GM18499 (cell line): ENCODE results near the gene MAPK1.
"Not testable (repeated sequence)": the region's sequence is repeated elsewhere in the genome, so short reads cannot be mapped to it uniquely, and the experiment has no call there.

Source experiments
- ATAC-seq: cut with Tn5 transposase; IDR thresholded peaks from one replicate; pipeline ENCODE4 v1.9.1; 2021; ENCODE audit warnings: moderate number of reproducible peaks; ENCODE audit not compliant: insufficient read depth, unreplicated experiment

MAPK1 gene

DNA sequence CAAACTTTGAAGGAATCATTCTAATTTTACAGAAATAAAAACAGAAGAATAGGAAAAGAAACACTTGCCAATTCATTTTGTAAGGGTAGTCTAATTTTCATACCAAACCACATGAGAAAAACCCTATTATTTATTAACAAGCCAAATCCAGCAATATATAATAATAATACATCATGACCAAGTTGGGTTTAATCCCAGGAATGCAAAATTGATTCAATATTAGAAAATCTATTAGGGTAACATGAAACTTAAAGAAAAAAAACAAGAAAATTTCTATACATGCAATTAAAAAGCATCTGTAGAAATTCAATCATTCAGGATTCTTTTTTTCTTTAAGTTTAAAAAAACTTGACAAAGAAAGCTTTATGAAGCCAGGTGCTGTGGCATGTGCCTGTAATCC is 16.8 kb downstream of the MAPK1 start:
- no peak for ATAC-seq

DNA sequence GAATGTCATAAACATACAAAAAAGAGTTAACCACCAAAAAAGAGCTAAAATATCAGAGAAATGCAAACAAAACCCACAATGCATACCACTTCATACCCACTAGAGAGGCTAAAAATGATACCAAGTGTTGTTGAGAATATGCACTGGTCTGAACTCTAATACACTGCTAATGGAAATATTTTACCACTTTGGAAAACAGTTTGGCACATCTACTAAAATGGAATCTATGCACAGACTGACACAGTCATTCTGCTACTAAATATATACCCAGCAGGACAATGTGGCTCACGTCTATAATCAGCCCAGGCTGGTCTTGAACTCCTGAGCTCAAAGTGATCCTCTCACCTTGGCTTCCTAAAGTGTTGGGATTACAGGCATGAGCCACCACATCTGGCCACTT is 18.0 kb downstream of the MAPK1 start:
- no peak for ATAC-seq

DNA sequence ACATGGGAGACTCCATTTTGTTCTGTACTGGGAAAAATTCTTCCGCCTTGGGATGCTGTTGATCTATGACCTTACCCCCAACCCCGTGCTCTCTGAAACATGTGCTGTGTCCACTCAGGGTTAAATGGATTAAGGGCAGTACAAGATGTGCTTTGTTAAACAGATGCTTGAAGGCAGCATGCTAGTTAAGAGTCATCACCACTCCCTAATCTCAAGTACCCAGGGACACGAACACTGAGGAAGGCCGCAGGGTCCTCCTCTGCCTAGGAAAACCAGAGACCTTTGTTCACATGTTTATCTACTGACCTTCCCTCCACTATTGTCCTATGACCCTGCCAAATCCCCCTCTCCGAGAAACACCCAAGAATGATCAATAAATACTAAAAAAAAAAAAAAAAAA is 19.4 kb downstream of the MAPK1 start:
- not testable (repeated sequence) for ATAC-seq

DNA sequence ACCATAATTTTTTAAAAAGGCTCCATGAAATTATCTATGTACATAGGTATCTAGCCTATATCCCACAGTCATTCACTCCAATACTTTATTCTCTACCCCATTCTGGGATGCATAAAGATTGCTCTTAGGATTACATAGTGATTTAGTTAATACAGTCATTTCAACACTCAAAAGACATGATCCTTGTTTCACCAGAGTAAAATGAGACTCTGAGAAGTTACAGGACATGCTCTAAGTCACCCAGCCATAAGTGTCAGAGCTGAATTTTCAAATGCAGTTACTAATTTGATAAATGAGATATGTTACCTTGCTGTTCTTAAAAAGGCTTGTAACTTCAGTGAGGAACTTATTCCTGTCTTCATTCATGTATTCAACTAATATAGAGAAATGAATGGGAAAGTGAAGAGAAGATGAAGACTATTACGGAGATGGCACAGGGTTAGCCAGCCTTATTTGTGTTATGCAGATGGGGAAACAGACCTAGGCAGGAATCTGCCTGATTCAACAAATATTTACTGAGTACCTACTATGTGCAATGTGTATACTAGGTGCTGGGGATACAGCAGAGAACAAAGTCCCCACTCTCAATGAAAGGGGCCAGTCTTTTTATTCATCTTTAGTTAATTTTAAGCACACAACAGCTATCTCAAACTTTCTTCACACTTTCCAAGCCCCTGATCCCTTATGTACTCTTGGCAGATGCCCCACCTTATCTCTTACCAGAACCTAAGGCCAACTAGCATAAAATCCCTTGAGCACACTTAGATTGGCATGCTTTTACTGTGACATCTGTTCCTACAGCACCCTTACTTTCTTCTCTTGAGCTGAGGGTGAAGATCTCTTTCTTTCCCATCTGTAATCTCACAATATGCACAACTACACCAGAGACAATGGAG is 21.6 kb downstream of the MAPK1 start:
- no peak for ATAC-seq

DNA sequence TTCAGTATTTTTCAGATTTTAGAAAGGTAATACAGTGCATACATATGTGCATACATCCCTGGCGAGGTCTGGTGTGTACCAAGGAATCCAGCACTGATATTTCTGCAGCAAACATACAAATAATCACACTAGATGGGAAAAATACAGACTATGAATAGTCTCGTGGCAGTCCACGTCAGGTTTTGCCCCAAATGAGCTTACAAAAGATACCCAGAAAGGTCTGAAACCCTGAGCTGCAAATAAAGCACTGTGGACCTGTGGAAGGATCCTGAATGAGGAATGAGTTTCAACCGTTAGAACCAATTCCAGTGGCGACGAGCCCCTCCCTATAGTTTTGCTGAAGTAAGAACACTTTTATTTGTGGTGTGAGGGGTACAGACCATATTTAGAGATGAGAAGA is 24.5 kb downstream of the MAPK1 start:
- no peak for ATAC-seq

DNA sequence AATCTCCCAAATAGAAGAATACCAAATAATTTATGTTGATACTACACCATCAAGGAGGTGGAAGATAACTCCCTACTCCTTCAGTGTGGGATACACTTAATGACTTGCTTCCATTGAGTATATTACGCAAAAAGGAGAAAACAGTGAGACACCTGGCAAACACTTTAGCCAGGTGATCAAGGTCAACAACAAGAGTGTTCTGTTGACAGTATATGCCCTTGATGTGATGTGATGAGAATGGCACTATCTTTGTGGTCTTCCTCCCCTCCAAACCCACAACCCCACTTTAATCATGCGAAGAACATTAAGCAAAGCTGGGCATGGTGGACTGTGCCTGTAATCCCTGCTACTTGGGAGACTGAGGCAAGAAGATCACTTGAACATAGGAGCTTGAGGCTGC is 26.0 kb downstream of the MAPK1 start:
- no peak for ATAC-seq

DNA sequence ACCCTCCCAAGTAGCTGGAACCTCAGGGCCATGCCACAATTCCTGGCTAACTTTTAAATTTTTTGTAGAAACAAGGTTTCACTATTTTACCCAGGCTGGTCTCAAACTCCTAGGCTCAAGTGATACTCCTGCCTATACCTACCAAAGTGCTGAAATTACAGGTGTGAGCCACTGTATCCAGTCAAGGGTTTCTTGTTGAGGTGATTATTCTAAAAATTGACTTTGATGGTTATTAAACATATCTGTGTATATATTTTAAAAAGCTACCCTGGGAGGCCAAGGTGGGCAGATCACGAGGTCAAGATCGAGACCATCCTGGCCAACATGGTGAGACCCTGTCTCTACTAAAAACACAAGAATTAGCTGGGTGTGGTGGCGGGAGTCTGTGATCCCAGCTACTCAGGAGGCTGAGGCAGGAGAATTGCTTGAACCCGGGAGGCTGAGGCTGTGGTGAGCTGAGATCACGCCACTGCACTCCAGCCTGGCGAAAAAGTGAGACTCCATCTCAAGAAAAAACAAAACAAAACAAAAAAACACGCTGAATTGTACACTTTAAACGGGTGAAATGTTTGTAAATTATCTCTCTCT is 27.1 kb downstream of the MAPK1 start:
- ATAC-seq = no peak

DNA sequence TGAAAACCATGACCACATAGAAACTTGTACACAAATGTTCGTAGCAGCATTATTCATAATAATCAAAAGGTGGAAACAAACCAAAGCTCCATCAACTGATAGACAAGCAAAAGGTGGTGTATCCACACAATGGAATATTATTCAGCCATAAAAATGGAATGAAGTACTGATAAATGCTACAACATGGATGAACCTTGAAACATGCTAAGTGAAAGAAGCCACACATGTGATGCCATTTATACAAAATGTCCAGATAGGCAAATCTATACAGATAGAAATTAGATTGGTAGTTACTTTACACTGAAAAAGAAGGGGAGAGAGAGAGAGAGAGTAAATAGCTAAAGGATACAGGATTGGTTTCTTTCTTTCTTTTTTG is 27.7 kb downstream of the MAPK1 start:
- no peak for ATAC-seq

DNA sequence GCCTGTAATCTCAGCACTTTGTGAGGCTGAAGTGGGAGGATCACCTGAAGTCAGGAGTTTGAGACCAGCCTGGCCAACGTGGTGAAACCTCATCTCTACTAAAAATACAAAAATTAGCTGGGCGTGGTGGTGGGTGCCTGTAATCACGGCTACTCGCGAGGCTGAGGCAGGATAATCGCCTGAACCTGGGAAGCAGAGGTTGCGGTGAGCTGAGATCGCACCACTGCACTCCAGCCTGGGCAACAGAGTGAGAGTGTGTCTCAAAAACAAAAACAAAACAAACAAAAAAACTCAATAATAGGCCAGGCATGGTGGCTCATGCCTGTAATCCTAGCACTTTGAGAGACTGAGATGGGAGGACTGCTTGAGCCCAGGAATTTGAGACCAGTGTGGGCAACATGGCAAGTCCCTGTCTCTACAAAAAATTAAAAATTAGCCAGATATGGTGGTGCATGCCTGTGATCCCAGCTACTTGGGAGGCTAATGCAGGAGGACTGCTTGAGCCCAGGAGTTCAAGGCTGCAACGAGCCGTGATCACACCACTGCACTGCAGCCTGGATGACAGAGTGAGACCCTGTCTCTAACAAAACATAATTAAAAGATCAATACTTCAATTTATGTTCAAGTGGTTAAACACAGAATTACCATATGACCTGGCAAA is 28.2 kb downstream of the MAPK1 start:
- not testable (repeated sequence) for ATAC-seq

DNA sequence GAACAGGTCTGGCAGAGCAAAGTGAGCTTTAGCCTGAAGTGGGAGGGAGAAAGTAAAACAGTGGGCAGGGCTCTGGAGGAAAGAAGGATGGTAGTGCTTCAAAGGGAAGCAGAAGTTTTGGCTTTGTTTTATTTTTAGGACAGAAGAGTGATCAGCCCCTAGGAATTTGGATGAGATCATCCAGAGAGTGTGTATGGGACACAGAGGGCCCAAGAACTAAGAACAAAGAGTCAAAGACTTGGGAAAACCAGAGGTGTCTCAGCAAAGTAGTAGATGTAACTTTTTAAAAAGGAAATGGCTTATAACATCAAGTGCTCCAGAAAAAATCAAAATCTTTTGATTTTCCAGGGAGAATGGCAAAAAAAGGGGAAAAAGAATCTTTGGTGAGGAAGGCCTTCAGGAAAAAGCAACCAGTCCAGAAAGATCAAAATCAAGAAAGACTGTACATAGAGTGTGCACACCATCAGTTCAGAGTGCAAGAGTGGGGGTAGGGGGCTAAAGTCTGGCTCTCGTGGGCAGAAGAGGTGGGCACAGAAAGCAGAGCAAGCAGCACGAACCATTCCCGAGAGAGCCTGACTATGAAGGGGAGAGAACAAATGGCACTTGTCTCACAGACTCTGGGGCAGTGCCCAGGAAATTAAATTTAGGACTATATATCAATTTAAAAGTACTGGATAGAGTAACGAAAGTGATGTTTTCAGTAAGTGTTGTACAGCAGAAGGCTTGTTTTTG is 30.0 kb downstream of the MAPK1 start:
- no peak for ATAC-seq

DNA sequence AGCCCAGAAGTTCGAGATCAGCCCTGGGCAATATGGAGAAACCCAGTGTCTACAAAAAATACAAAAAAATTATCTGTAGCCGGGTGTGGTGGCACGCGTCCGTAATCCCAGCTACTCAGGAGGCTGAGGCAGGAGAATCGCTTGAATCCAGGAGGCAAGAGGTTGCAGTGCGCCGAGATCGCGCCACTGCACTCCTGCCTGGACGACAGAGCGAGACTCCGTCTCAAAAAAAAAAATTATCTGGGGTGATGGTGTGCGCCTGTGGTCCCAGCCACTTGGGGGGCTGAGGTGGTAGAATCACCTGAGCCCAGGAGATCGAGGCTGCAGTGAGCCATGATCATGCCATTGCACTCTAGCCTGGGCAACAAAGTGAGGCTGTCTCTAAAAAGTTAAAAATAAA is 31.0 kb downstream of the MAPK1 start:
- ATAC-seq = not testable (repeated sequence)

DNA sequence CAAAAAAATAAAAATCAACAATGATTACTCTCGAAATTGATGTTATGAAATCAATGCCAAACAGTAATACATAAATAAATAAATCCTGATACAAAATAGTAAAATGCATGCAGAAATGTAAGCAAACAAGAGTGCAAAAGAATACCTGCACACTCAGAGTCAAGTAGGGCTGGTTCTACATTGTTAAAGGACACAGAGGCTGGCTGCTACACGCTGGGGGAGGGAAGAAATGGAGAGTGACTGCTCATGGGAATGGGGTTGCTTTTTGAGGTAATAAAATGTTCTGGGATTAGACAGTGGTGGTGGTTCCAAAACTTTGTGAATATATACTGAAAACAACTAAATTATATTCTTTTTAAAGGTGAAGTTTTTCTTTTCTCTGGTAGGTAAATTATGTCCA is 32.1 kb downstream of the MAPK1 start:
- ATAC-seq = no peak

DNA sequence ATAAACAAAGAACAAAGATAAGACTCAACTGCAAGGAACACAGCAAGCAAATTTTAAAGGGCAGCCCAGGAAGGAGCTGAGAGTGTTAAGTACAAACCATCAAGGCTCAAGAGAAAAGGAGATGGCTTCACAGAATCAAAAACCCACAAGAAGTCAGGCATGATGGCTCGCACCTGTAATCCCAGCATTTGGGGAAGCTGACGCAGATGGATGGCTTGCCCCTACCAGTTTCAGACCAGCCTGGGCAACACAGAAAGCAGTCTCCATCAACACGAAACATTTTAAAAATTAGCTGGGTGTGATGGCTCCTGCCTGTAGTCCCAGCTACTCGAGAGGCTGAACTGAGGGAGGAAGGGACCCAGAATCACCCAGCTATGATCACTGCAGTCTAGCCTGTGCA is 32.6 kb downstream of the MAPK1 start:
- ATAC-seq = no peak

DNA sequence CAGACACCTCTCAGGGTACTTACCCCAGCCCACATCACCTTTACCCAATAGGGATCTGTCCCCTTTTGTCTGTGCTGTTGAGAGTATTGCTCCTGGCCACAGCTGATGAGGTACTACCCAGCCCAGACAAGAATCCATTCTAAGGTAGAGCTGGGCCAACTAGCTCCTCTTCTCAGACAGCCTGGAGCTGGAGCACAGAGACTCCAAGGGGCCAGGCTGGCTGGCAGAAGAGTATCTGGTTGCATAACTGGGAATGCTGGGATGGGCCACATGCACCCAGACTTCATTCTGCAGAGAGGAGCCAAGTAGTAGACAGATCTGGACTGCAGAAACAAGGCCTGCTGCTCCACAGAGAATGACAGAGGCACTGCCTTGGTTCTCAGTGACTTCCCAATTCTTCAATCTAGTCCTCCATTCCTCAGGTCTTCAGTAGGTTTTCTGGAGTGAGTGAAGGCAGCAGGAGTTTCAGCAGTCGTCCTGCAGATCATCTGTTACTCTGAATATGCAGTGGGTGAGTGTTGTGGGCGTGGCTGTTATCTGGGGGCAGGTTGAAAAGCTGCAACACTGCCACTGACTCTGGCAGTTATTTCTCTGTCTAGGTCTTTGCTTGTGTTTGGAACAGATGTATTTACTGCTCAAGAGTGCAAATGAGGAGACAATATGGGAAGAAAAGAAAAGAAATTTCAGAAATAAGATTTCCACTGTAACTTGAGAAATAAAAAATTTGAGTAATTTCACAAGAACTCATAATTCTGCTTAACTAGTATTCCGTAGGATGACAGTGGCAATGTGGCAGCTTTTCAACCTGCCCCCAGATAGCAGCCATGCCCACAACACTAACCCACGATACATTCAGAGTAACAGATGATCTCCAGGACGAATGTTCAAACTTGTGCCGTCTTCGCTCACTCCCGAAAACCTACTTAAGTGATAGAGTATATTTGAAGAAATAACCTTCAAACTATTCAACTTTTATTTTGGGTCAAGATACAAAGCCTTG is 34.9 kb downstream of the MAPK1 start:
- ATAC-seq = no peak

DNA sequence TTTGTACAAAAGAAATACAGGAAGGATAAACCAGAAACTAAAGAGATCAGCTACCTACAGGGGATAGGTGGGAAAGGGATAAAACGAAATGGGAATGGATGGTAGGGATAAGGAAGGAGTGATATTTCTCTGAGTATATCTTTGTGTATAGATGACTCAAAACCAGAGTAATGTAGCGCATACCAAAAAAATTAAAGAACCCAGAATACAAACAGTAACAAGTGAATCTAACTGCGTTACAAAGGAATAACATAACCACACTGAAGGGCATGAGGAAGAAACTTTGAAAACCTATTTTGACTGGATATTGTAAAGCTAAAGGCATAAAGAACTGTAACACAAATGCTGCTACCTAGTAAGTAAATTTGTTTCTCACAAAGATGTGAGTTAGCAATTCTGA is 37.9 kb downstream of the MAPK1 start:
- ATAC-seq = no peak

DNA sequence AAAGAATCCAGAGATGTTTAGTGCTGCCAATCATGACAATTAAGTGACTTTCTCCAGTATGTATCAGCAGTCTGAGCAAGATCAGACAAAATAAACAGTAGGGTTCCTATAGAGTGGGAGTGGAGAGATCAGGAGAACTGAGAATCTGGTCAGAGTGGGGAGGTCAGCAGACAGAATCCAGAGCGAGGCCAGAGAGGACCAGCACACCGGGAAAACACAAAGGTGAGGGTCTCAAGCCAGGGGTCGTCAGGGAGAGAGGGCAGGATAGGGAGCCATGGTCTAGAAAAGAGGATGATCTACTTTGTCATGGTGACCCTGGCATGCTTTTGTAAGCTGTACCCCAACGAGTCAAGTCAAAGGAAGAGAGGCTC is 39.2 kb downstream of the MAPK1 start:
- ATAC-seq = no peak

DNA sequence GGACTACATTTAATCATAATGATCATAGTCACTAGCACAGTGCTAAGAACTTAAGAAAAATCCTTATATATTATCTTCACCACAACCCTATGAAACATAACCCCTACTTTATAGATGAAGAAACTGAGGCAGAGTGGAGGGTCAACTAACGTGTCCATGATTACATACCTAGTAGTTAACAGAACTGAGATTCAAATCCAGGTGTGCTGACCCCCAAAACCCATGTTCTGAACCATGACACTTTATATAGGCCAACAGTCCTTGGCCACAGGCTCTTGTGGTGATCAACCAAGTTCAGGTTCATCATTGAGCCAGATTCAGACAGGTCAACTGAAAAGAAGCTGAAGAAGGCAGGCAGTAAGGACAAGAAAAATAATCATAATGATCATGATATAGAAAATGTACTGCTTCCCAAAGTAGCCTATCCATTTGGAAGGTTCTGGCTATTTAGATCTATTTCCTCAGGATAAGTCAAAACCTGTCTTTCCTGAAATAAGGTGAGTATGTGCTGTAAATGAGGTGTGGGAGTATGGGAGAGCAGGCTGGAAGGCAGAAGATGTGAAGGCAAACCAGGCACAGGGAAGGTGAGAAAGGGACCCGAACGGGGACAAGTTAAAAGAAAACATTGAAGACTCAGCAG is 39.7 kb downstream of the MAPK1 start:
- ATAC-seq = no peak

DNA sequence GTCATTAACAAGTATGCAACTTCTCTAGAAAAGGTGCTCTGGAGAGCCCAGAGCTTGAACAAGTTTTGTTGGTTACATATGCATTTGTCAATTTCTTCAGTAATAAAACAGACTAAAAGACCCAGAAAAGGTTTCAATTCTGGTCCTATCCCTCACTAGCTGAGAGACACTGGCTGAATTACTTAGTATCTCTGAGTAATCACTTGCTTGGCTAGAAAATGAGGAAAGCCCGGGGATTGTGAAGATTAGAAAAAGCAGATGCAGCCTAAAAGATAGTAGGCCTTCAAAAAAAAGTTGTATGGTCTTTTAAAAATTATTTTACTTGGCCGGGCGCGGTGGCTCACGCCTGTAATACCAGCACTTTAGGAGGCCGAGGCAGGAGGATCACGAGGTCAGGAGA is 41.2 kb downstream of the MAPK1 start:
- no peak for ATAC-seq

DNA sequence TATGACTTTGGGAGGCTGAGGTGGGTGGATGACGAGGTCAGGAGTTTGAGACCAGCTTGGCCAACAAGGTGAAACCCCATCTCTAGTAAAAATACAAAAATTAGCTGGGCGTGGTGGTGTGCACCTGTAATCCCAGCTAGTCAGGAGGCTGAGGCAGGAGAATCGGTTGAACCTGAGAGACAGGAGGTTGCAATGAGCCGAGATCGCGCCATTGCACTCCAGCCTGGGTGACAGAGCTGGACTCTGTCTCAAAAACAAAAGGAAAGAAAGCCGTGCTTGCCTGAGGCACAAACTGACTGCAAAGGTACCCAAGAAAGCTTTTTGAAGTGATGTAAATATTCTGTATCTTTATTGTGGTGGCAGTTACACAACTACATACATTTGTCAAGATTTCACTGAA is 42.5 kb downstream of the MAPK1 start:
- not testable (repeated sequence) for ATAC-seq
